ENCODE data around the gene HCN2.

Gene HCN2

GRCh38 chr19:570937-571565, 18.6 kb upstream of the HCN2 start:
- in situ Hi-C loops (cut with HindIII; ENCODE audit: low sequenced_read_pairs) = no loop called here

- in situ Hi-C loops (cut with HindIII; ENCODE audit: low sequenced_read_pairs) = no loop called here
These were observed 18.1 kb upstream of the HCN2 start for GRCh38 chr19:571566-571974.

- in situ Hi-C loops (cut with HindIII; ENCODE audit: low sequenced_read_pairs) = no loop called here
These were observed 17.4 kb upstream of the HCN2 start, which contains the start of gene BSG for GRCh38 chr19:572140-572742. Gene BSG, plus strand, starts transcription at chr19:572596. Its CDS starts 39 bp downstream, at chr19:572635.

GRCh38 chr19:572743-573518, 16.8 kb upstream of the HCN2 start:
- in situ Hi-C loops (cut with HindIII; ENCODE audit: low sequenced_read_pairs) = no loop called here

GRCh38 chr19:573519-573825, 16.2 kb upstream of the HCN2 start:
- in situ Hi-C loops (cut with HindIII; ENCODE audit: low sequenced_read_pairs) = no loop called here

GRCh38 chr19:574658-575526, 14.8 kb upstream of the HCN2 start:
- in situ Hi-C loops (cut with HindIII; ENCODE audit: low sequenced_read_pairs) = no loop called here

GRCh38 chr19:575527-576506, 13.9 kb upstream of the HCN2 start:
- in situ Hi-C loops (cut with HindIII; ENCODE audit: low sequenced_read_pairs) = no loop called here

GRCh38 chr19:576768-577438, 12.8 kb upstream of the HCN2 start:
- in situ Hi-C loops (cut with HindIII; ENCODE audit: low sequenced_read_pairs) = no loop called here

- in situ Hi-C loops (cut with HindIII; ENCODE audit: low sequenced_read_pairs) = no loop called here
These were observed 12.0 kb upstream of the HCN2 start for GRCh38 chr19:577439-578392.

- in situ Hi-C loops (cut with HindIII; ENCODE audit: low sequenced_read_pairs) = no loop called here
These were observed 10.4 kb upstream of the HCN2 start for GRCh38 chr19:579111-579841.

- in situ Hi-C loops (cut with HindIII; ENCODE audit: low sequenced_read_pairs) = no loop called here
These were observed 9.9 kb upstream of the HCN2 start for GRCh38 chr19:579842-580155.

GRCh38 chr19:580274-580835, 9.3 kb upstream of the HCN2 start:
- in situ Hi-C loops (cut with HindIII; ENCODE audit: low sequenced_read_pairs) = no loop called here

GRCh38 chr19:581399-582111, 8.1 kb upstream of the HCN2 start:
- in situ Hi-C loops (cut with HindIII; ENCODE audit: low sequenced_read_pairs) = no loop called here

GRCh38 chr19:582497-583197, 7.0 kb upstream of the HCN2 start:
- in situ Hi-C loops (cut with HindIII; ENCODE audit: low sequenced_read_pairs) = no loop called here

- in situ Hi-C loops (cut with HindIII; ENCODE audit: low sequenced_read_pairs) = no loop called here
These were observed 6.3 kb upstream of the HCN2 start for GRCh38 chr19:583198-583967.

GRCh38 chr19:583968-584239, 5.8 kb upstream of the HCN2 start:
- in situ Hi-C loops (cut with HindIII; ENCODE audit: low sequenced_read_pairs) = no loop called here

All from DLD1 (cell line).